Liver (tissue), 9 donors: ENCODE data around the gene RNF220. TPM values are rescaled to one million over a fixed set of nuclear protein-coding genes. Genes with fewer than 3 reads are reported as not detected.

ENCODE experiments used
- DNase-seq: peaks from one replicate; pipeline ENCODE4 v3.0.0-alpha.2; 2017; ENCODE audit warnings: low spot score
- H3K27ac ChIP-seq, 2 donors: one replicate each; pipeline ENCODE4 v1.7.0; 2013; ENCODE audit warnings: inconsistent platforms in 2 of 2, low read length in 2 of 2, control low read depth in 1 of 2, low read depth in 1 of 2, mild to moderate bottlenecking in 1 of 2
- H3K27me3 ChIP-seq, 4 donors: one replicate each; pipeline versions ENCODE4 v1.6.1 to v1.7.0; 2013; ENCODE audit warnings: low read length in 3 of 4, inconsistent platforms in 1 of 4, mild to moderate bottlenecking in 1 of 4, moderate library complexity in 1 of 4; ENCODE audit not compliant: control insufficient read depth in 4 of 4, insufficient read depth in 4 of 4
- H3K36me3 ChIP-seq, 4 donors: one replicate each; pipeline versions ENCODE4 v1.6.1 to v1.7.0; 2013; ENCODE audit warnings: low read length in 3 of 4, mild to moderate bottlenecking in 3 of 4, low read depth in 1 of 4, moderate library complexity in 1 of 4; ENCODE audit not compliant: control insufficient read depth in 4 of 4, insufficient read depth in 3 of 4
- H3K4me1 ChIP-seq, 4 donors: one replicate each; pipeline versions ENCODE4 v1.6.1 to v1.7.0; 2013; ENCODE audit warnings: low read length in 3 of 4, mild to moderate bottlenecking in 3 of 4, moderate library complexity in 1 of 4; ENCODE audit not compliant: control insufficient read depth in 4 of 4, insufficient read depth in 4 of 4
- H3K4me3 ChIP-seq, 3 donors: one replicate each; pipeline versions ENCODE4 v1.6.1 to v1.7.0; 2013; ENCODE audit warnings: low read length in 3 of 3, control low read depth in 1 of 3, low read depth in 1 of 3, mild to moderate bottlenecking in 1 of 3
- H3K9ac ChIP-seq, 2 donors: one replicate each; pipeline ENCODE4 v1.7.0; 2013; ENCODE audit warnings: low read length in 2 of 2, mild to moderate bottlenecking in 2 of 2, moderate library complexity in 2 of 2, control low read depth in 1 of 2, low read depth in 1 of 2
- H3K9me3 ChIP-seq, 4 donors: one replicate each; pipeline versions ENCODE4 v1.6.1 to v1.7.0; 2013; ENCODE audit warnings: low read length in 3 of 4; ENCODE audit not compliant: control insufficient read depth in 4 of 4
- EGR1 ChIP-seq, 2 donors: IDR thresholded peaks; 2 replicates each; pipeline ENCODE4 v1.6.1; 2016 to 2018; ENCODE audit warnings: antibody characterized with exemption in 2 of 2, low read depth in 2 of 2
- FOXA1 ChIP-seq: IDR thresholded peaks from 2 replicates; pipeline ENCODE4 v1.6.1; 2016; ENCODE audit warnings: antibody characterized with exemption
- FOXA2 ChIP-seq: IDR thresholded peaks from 2 replicates; pipeline ENCODE4 v1.6.1; 2016; ENCODE audit warnings: antibody characterized with exemption
- GABPA ChIP-seq, 2 donors: IDR thresholded peaks in 1 of 2; conservative IDR thresholded peaks in 1 of 2; 2 replicates each; pipeline ENCODE4 v1.6.1; 2016; ENCODE audit warnings: antibody characterized with exemption in 2 of 2, mild to moderate bottlenecking in 1 of 2, moderate library complexity in 1 of 2
- HNF4A ChIP-seq, 2 donors: conservative IDR thresholded peaks; 2 replicates each; pipeline ENCODE4 v1.6.1; 2016; ENCODE audit warnings: antibody characterized with exemption in 2 of 2, mild to moderate bottlenecking in 2 of 2
- HNF4G ChIP-seq: IDR thresholded peaks from 2 replicates; pipeline ENCODE4 v1.6.1; 2016; ENCODE audit warnings: antibody characterized with exemption
- JUND ChIP-seq, 2 donors: IDR thresholded peaks; 2 replicates each; pipeline ENCODE4 v1.6.1; 2016; ENCODE audit warnings: antibody characterized with exemption in 2 of 2
- NR2F2 ChIP-seq: IDR thresholded peaks from 2 replicates; pipeline ENCODE4 v1.6.1; 2016; ENCODE audit warnings: antibody characterized with exemption
- RAD21 ChIP-seq, 2 donors: IDR thresholded peaks; 2 replicates each; pipeline ENCODE4 v1.6.1; 2016; ENCODE audit warnings: antibody characterized with exemption in 2 of 2, mild to moderate bottlenecking in 2 of 2
- RXRA ChIP-seq, 2 donors: IDR thresholded peaks; 2 replicates each; pipeline ENCODE4 v1.6.1; 2017 to 2018; ENCODE audit warnings: antibody characterized with exemption in 2 of 2, mild to moderate bottlenecking in 1 of 2
- SP1 ChIP-seq: IDR thresholded peaks from 2 replicates; pipeline ENCODE4 v1.6.1; 2018; ENCODE audit warnings: antibody characterized with exemption, mild to moderate bottlenecking
- TAF1 ChIP-seq: conservative IDR thresholded peaks from 2 replicates; pipeline ENCODE4 v1.6.1; 2016; ENCODE audit warnings: antibody characterized with exemption, mild to moderate bottlenecking
- YY1 ChIP-seq: IDR thresholded peaks from 2 replicates; pipeline ENCODE4 v1.6.1; 2016; ENCODE audit warnings: antibody characterized with exemption, mild to moderate bottlenecking
- WGBS: extraction: QIAGEN DNeasy Blood & Tissue Kit; methylation state at CpG from one replicate; pipeline ENCODE4 v1.1.7; 2013; 5-methylcytosine and 5-hydroxymethylcytosine counted together
- polyA plus RNA-seq, 2 donors: library from polyadenylated mRNA; stranded (reverse) in 1 of 2; unstranded in 1 of 2; fragments of 200-250 nt in 1 of 2; fragments of >200 nt in 1 of 2; fragmentation: Nextera tagmentation in 1 of 2; extraction: Ambion mirVana in 1 of 2; gene quantifications; one replicate each; pipeline versions ENCODE4 v1.2.1 to v1.2.3, GENCODE V29; 2013 to 2015
- total RNA-seq, 2 donors: library from RNA; depleted of rRNA; stranded (reverse); fragments of >200 nt; gene quantifications; one replicate each; pipeline ENCODE4 v1.2.3, GENCODE V29; 2014
- TF ChIP-seq, protein P1 (sequence below): IDR thresholded peaks from 2 replicates; pipeline ENCODE4 v1.6.1; 2016; ENCODE audit warnings: antibody characterized with exemption
- TF ChIP-seq, protein P2 (sequence below): IDR thresholded peaks from 2 replicates; pipeline ENCODE4 v1.6.1; 2016; ENCODE audit warnings: antibody characterized with exemption
- TF ChIP-seq, protein P3 (sequence below): IDR thresholded peaks from 2 replicates; pipeline ENCODE4 v1.6.1; 2016; ENCODE audit warnings: antibody characterized with exemption, mild to moderate bottlenecking
- TF ChIP-seq, protein P4 (sequence below): IDR thresholded peaks from 2 replicates; pipeline ENCODE4 v1.6.1; 2016; ENCODE audit warnings: antibody characterized with exemption
- TF ChIP-seq, protein P5 (sequence below): fragments of 150-350 bp; IDR thresholded peaks from 2 replicates; pipeline ENCODE4 v1.5.1; 2017; ENCODE audit warnings: improper control_type of control experiment, low read depth, low read length; ENCODE audit not compliant: missing input control
- donor health status: healthy.
- donor health status: healthy.
- donor health status: healthy.
- donor health status: healthy.
- donor health status: healthy.

RNF220 gene
- total and polyA plus RNA-seq, 4 donors = 18.2 to 35.8 (median 26.1) TPM

DNA sequence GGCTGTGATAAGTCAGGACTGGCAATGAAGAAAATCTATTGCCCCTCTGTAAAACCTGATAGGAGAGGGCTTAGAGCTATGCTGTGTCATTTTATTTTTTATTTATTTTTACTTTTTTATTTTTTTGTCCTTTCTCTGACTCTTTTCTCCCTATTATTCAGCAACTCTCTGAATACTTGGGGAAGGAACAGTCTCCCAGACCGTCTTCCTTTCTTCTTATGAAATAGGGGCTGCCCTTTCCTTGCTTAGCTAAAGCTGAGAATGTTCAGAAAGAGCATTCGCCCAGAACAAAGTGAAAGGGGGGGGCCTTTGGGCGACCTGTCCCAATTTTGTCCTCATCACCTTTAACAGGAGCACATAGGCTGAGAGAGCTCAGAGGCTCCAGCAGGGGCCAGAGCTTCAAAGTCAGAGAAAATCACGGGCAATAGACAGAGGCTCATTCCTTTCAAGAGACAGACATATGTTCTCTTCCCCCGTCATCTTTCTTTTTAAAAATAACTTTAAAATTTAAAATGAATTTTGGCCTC, 80.9 kb downstream of the RNF220 start:
- H3K27ac ChIP-seq = no peak overlapping the region
- WGBS = 64% methylated on average over 5 of the region's 5 CpGs

DNA sequence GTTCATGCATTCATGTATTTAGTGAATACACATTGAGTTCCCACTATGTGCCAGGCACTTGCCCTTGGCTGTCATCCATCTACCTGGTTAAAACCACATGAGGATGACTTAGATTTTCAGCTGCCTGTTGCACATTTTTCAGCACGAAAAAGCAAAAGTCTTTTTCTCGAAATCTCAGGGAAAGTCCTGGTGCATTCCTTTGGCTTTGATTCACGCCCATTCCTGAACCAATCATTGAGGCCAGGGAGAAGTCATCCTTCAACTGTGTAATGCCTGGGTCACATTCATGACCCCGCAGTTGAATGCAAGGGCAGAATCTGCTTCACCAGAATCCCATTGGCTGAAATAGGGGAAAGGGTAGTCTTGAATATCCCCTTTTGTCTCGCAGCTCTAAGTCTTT, 84.4 kb downstream of the RNF220 start:
- H3K4me3 ChIP-seq = no peak overlapping the region
- H3K4me1 ChIP-seq = no peaks in the 10 kb centered on the region
- DNase-seq = no peak
- no peak overlapping the region for H3K9ac ChIP-seq
- H3K27me3 ChIP-seq = peaks cover 0 to under 1% (median 0%) of the 10 kb centered on the region in 4 donors
- no peaks in the 10 kb centered on the region for H3K36me3 ChIP-seq
- H3K27ac ChIP-seq = no peak overlapping the region
- WGBS = 83% methylated on average over 5 of the region's 5 CpGs
- no peaks in the 10 kb centered on the region for H3K9me3 ChIP-seq
- TF ChIP-seq YY1 (no peak), SP1 (no peak), NR2F2 (no peak), RAD21 (IDR thresholded peaks at IDR 0.05) (no peak), FOXA2 (no peak)
- TF ChIP-seq, protein P1, sequence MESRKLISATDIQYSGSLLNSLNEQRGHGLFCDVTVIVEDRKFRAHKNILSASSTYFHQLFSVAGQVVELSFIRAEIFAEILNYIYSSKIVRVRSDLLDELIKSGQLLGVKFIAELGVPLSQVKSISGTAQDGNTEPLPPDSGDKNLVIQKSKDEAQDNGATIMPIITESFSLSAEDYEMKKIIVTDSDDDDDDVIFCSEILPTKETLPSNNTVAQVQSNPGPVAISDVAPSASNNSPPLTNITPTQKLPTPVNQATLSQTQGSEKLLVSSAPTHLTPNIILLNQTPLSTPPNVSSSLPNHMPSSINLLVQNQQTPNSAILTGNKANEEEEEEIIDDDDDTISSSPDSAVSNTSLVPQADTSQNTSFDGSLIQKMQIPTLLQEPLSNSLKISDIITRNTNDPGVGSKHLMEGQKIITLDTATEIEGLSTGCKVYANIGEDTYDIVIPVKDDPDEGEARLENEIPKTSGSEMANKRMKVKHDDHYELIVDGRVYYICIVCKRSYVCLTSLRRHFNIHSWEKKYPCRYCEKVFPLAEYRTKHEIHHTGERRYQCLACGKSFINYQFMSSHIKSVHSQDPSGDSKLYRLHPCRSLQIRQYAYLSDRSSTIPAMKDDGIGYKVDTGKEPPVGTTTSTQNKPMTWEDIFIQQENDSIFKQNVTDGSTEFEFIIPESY = no peak
- TF ChIP-seq, protein P2, sequence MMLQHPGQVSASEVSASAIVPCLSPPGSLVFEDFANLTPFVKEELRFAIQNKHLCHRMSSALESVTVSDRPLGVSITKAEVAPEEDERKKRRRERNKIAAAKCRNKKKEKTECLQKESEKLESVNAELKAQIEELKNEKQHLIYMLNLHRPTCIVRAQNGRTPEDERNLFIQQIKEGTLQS = no peak

More for the DNA sequence above, 80.9 kb downstream of the RNF220 start:
- no peak for DNase-seq
- H3K36me3 ChIP-seq = no peaks in the 10 kb centered on the region
- H3K27me3 ChIP-seq = peaks cover 0 to 5% (median 0%) of the 10 kb centered on the region in 4 donors
- no peaks in the 10 kb centered on the region for H3K9me3 ChIP-seq
- H3K9ac ChIP-seq = no peak overlapping the region
- H3K4me1 ChIP-seq = no peaks in the 10 kb centered on the region
- TF ChIP-seq, protein P3, sequence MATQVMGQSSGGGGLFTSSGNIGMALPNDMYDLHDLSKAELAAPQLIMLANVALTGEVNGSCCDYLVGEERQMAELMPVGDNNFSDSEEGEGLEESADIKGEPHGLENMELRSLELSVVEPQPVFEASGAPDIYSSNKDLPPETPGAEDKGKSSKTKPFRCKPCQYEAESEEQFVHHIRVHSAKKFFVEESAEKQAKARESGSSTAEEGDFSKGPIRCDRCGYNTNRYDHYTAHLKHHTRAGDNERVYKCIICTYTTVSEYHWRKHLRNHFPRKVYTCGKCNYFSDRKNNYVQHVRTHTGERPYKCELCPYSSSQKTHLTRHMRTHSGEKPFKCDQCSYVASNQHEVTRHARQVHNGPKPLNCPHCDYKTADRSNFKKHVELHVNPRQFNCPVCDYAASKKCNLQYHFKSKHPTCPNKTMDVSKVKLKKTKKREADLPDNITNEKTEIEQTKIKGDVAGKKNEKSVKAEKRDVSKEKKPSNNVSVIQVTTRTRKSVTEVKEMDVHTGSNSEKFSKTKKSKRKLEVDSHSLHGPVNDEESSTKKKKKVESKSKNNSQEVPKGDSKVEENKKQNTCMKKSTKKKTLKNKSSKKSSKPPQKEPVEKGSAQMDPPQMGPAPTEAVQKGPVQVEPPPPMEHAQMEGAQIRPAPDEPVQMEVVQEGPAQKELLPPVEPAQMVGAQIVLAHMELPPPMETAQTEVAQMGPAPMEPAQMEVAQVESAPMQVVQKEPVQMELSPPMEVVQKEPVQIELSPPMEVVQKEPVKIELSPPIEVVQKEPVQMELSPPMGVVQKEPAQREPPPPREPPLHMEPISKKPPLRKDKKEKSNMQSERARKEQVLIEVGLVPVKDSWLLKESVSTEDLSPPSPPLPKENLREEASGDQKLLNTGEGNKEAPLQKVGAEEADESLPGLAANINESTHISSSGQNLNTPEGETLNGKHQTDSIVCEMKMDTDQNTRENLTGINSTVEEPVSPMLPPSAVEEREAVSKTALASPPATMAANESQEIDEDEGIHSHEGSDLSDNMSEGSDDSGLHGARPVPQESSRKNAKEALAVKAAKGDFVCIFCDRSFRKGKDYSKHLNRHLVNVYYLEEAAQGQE = no peak
- no peak for TF ChIP-seq RAD21 (IDR thresholded peaks at IDR 0.05)
- TF ChIP-seq EGR1 (IDR thresholded peaks at IDR 0.05; ENCODE audit: low read depth in 2 of 2) = no peak
- TF ChIP-seq, protein P4, sequence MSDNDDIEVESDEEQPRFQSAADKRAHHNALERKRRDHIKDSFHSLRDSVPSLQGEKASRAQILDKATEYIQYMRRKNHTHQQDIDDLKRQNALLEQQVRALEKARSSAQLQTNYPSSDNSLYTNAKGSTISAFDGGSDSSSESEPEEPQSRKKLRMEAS = no peak
- no peak for TF ChIP-seq YY1
- no peak for TF ChIP-seq GABPA (IDR thresholded peaks at IDR 0.05 in 1 of 2, conservative IDR thresholded peaks at IDR 0.05 in 1 of 2)
- no peak for TF ChIP-seq FOXA1
- no peak for TF ChIP-seq SP1
- no peak for TF ChIP-seq HNF4A (conservative IDR thresholded peaks at IDR 0.05)
- no peak for TF ChIP-seq FOXA2
- TF ChIP-seq, protein P1 = no peak
- TF ChIP-seq HNF4G = no peak
- TF ChIP-seq JUND (IDR thresholded peaks at IDR 0.05) = no peak
- no peak for TF ChIP-seq TAF1
- TF ChIP-seq RXRA (IDR thresholded peaks at IDR 0.05) = no peak
- TF ChIP-seq, protein P5, sequence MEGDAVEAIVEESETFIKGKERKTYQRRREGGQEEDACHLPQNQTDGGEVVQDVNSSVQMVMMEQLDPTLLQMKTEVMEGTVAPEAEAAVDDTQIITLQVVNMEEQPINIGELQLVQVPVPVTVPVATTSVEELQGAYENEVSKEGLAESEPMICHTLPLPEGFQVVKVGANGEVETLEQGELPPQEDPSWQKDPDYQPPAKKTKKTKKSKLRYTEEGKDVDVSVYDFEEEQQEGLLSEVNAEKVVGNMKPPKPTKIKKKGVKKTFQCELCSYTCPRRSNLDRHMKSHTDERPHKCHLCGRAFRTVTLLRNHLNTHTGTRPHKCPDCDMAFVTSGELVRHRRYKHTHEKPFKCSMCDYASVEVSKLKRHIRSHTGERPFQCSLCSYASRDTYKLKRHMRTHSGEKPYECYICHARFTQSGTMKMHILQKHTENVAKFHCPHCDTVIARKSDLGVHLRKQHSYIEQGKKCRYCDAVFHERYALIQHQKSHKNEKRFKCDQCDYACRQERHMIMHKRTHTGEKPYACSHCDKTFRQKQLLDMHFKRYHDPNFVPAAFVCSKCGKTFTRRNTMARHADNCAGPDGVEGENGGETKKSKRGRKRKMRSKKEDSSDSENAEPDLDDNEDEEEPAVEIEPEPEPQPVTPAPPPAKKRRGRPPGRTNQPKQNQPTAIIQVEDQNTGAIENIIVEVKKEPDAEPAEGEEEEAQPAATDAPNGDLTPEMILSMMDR = no peak
- no peak overlapping the region for H3K4me3 ChIP-seq
